ENCODE results near the gene VEGFB. TPM values are rescaled to one million over a fixed set of nuclear protein-coding genes. Genes with fewer than 3 reads are reported as not detected.
A peak's percentile ranks its signal among the peaks of the same experiment; 100 is the strongest.

Gene VEGFB
- total RNA-seq, 4 donors from 2014 or later = 20.0 to 120 (median 26.0) TPM

DNA sequence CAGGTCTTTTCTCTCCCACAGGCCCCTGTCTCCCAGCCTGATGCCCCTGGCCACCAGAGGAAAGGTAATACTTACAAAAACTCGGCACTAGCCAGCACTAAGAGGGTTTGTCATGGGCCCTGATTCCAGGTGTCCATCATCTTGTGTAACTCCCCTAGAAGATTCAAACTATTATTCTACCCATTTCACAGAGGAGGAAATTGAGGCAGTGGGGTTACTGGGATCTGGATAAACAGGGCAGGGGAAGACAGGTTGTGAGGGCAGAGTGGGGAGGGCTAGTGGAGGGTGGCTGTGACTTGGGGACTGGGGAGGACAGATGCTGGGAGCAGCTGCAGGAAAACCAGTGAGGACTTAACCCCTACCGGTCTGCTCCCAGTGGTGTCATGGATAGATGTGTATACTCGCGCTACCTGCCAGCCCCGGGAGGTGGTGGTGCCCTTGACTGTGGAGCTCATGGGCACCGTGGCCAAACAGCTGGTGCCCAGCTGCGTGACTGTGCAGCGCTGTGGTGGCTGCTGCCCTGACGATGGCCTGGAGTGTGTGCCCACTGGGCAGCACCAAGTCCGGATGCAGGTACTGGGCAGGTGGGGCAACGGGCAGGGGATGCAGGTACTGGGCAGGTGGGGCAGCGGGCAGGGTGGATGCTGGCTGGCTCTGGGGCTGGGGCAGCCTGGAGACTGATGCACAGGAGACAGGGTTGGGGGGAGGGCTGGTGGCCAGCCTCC lies 1.2 kb downstream of the VEGFB start:
- peak in 1 of 2 donors; percentile 22 for DNase-seq
- Histone ChIP-seq H3K36me3 (no peaks in the 10 kb centered on the region), H3K9me3 (no peaks in the 10 kb centered on the region), H3K4me3 (peak overlapping the region; percentile 42 to 80), H3K27me3 (no peaks in the 10 kb centered on the region), H3K27ac (peak overlapping the region; percentile 90 to 95), H3K4me1 (peaks cover 4 to 8% of the 10 kb centered on the region in 2 donors)
- intact Hi-C loops (cut with DNase I; ENCODE audit: low total_unique reads) = no loop called here
- TF ChIP-seq POLR2A (IDR thresholded peaks at IDR 0.05) = no peak
- TF ChIP-seq, protein P1, sequence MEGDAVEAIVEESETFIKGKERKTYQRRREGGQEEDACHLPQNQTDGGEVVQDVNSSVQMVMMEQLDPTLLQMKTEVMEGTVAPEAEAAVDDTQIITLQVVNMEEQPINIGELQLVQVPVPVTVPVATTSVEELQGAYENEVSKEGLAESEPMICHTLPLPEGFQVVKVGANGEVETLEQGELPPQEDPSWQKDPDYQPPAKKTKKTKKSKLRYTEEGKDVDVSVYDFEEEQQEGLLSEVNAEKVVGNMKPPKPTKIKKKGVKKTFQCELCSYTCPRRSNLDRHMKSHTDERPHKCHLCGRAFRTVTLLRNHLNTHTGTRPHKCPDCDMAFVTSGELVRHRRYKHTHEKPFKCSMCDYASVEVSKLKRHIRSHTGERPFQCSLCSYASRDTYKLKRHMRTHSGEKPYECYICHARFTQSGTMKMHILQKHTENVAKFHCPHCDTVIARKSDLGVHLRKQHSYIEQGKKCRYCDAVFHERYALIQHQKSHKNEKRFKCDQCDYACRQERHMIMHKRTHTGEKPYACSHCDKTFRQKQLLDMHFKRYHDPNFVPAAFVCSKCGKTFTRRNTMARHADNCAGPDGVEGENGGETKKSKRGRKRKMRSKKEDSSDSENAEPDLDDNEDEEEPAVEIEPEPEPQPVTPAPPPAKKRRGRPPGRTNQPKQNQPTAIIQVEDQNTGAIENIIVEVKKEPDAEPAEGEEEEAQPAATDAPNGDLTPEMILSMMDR (IDR thresholded peaks at IDR 0.05) = no peak

DNA sequence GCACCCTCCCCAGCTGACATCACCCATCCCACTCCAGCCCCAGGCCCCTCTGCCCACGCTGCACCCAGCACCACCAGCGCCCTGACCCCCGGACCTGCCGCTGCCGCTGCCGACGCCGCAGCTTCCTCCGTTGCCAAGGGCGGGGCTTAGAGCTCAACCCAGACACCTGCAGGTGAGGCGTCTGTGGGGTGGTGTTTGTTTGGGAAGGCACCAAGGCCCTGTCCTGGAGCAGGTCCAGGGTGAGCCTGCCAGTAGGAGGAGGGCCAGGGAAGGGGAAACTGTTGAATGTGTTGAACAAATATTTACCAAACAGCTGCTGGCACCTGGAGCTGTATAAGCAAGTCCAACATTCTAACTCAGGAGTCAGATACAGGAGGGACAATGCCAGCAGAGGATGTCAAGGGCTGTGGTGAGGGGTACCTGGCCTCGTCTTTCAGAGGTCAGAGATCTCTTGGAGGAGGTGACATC lies 3.1 kb downstream of the VEGFB start:
- DNase-seq = peak in 1 of 2 donors; percentile 20
- TF ChIP-seq, protein P1 (IDR thresholded peaks at IDR 0.05) = no peak
- no peak for TF ChIP-seq POLR2A (IDR thresholded peaks at IDR 0.05)
- H3K4me1 ChIP-seq = peaks cover 0 to 13% of the 10 kb centered on the region in 2 donors
- no peaks in the 10 kb centered on the region for H3K9me3 ChIP-seq
- H3K27me3 ChIP-seq = no peaks in the 10 kb centered on the region
- H3K36me3 ChIP-seq = no peaks in the 10 kb centered on the region
- no peak overlapping the region for H3K27ac ChIP-seq
- H3K4me3 ChIP-seq = no peak overlapping the region
- intact Hi-C loops (cut with DNase I; ENCODE audit: low total_unique reads) = no loop called here

DNA sequence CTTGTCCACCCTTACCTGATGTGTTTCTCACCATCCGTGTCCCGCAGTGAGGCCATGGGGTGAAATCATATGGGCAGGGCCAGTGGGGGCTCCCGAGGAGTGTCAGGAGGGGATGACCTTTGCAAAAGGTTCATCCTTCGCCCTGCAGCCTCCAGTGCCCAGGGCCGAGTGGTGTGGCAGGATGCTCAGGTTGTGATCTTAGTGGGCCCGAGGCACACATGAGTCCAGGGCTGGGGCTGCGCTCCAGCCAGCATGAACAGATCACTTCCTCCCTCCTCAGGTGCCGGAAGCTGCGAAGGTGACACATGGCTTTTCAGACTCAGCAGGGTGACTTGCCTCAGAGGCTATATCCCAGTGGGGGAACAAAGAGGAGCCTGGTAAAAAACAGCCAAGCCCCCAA lies 3.7 kb downstream of the VEGFB start:
- TF ChIP-seq, protein P1 (IDR thresholded peaks at IDR 0.05) = no peak
- no peak for TF ChIP-seq POLR2A (IDR thresholded peaks at IDR 0.05)
- no peaks in the 10 kb centered on the region for H3K9me3 ChIP-seq
- no peak overlapping the region for H3K4me3 ChIP-seq
- H3K36me3 ChIP-seq = no peaks in the 10 kb centered on the region
- no peaks in the 10 kb centered on the region for H3K27me3 ChIP-seq
- intact Hi-C loops (cut with DNase I; ENCODE audit: low total_unique reads) = no loop called here
- peaks cover 0 to 18% of the 10 kb centered on the region in 2 donors for H3K4me1 ChIP-seq
- no peak for DNase-seq
- no peak overlapping the region for H3K27ac ChIP-seq

DNA sequence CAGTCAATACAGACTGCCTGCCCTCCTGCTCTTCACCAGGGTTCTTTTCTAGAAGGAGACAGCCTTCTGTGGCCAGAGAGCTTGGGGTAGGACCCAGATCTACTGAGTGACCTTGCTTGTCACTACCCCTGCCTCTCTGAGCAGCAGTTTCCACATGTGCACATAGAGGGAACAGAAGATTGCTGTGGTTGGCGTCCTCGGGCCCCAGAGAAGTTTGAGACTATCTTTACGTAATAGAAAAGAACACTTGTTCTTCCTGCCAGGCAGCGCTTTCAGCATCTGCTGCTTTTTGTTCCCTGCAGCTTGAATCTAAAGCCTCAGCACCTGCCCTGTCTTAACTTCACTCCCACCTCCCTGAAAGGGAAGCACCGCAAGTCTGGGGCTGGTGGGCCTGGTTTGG lies 4.6 kb downstream of the VEGFB start:
- no peaks in the 10 kb centered on the region for H3K9me3 ChIP-seq
- H3K27me3 ChIP-seq = no peaks in the 10 kb centered on the region
- TF ChIP-seq POLR2A (IDR thresholded peaks at IDR 0.05) = no peak
- TF ChIP-seq, protein P1 (IDR thresholded peaks at IDR 0.05) = no peak
- H3K27ac ChIP-seq = no peak overlapping the region
- DNase-seq = no peak
- no peaks in the 10 kb centered on the region for H3K36me3 ChIP-seq
- no peak overlapping the region for H3K4me3 ChIP-seq
- intact Hi-C loops (cut with DNase I; ENCODE audit: low total_unique reads) = no loop called here
- peaks cover 0 to 10% of the 10 kb centered on the region in 2 donors for H3K4me1 ChIP-seq

DNA sequence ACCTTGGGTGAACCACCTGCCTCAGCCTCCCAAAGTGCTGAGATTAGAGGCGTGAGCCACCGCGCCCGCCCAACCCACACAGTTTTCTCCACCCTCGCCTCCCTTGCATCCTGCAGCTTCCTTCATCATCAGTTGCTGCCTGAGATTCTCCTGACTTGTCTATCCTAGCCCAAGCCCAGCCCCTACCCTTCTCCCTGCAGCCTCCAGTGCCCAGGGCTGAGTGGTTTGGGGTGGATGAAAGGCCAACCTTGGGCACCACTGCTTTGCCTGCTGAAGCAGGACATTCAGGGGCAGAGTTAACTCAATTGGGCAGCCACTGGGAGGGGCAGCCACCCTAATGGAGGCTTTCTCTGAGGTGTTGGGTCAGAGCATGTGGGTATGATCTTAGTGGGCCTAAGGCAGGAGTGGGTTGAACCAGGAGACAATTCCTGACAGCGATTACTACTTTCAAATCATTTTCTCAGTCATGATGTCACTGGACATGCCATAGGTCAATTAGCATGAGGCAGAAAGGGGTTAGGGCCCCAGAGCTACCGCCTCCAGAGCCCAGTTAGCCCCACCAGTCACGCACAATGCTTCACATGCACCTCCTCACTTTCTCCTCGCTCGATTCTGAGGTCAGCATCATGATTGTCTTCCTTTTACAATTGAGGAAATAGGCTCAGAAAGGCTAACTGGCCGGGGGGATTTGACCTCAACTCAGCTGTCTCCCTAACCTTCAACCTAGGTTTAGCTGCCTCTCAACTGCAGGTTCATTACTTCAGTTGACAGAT lies 5.5 kb downstream of the VEGFB start:
- TF ChIP-seq, protein P1 (IDR thresholded peaks at IDR 0.05) = no peak
- no peak for TF ChIP-seq POLR2A (IDR thresholded peaks at IDR 0.05)
- DNase-seq = no peak

More for the DNA sequence above, 5.5 kb downstream of the VEGFB start:
- Histone ChIP-seq H3K36me3 (no peaks in the 10 kb centered on the region), H3K27ac (peak overlapping the region; percentile 95 to 99), H3K4me3 (peak overlapping the region; percentile 61 to 87), H3K9me3 (no peaks in the 10 kb centered on the region), H3K4me1 (peaks cover 0 to 10% of the 10 kb centered on the region in 2 donors), H3K27me3 (no peaks in the 10 kb centered on the region)
- intact Hi-C loops (cut with DNase I; ENCODE audit: low total_unique reads) = no loop called here

All from uterus (tissue), 4 donors.